ENCODE measurements around the gene B4GALT7.
"Not testable (repeated sequence)": the region's sequence is repeated elsewhere in the genome, so short reads cannot be mapped to it uniquely, and the experiment has no call there.

DNA sequence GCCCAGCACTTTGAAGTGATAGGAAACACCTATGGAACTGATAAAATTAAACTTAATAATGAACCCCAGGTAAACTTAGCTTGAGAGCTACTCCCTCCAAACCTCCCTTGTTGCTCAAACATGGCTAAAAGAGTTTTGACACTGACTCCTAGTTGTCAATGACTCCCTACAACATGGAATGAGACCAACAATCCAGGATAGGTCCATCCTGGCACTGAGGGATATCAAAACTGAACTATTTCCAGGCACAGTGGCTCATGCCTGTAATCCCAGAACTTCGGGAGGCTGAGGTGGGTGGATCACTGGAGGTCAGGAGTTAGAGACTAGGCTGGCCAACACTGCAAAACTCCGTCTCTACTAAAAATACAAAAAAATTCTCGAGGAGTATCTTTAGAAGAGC lies 58.6 kb downstream of the B4GALT7 start:
- TF ChIP-seq, protein P1, sequence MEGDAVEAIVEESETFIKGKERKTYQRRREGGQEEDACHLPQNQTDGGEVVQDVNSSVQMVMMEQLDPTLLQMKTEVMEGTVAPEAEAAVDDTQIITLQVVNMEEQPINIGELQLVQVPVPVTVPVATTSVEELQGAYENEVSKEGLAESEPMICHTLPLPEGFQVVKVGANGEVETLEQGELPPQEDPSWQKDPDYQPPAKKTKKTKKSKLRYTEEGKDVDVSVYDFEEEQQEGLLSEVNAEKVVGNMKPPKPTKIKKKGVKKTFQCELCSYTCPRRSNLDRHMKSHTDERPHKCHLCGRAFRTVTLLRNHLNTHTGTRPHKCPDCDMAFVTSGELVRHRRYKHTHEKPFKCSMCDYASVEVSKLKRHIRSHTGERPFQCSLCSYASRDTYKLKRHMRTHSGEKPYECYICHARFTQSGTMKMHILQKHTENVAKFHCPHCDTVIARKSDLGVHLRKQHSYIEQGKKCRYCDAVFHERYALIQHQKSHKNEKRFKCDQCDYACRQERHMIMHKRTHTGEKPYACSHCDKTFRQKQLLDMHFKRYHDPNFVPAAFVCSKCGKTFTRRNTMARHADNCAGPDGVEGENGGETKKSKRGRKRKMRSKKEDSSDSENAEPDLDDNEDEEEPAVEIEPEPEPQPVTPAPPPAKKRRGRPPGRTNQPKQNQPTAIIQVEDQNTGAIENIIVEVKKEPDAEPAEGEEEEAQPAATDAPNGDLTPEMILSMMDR (IDR thresholded peaks at IDR 0.05), result not testable (repeated sequence)
- TF ChIP-seq POLR2A (IDR thresholded peaks at IDR 0.05), result not testable (repeated sequence)
